OCI-LY7 (cell line): ENCODE measurements around the gene NEK11. TPM values are rescaled to one million over a fixed set of nuclear protein-coding genes. Genes with fewer than 3 reads are reported as not detected.

Experiments used
- BruUV-seq: library from RNA; stranded (reverse); fragments of 400-500 nt; replicated peaks from 2 replicates; lab custom pipeline; 2021; lab: Mats Ljungman, UMichigan
- CTCF ChIA-PET: fragments of 300-600 bp; sonication (Branson Sonifier 250); formaldehyde crosslinking; loops from one replicate; lab custom pipeline; 2022; ENCODE audit warnings: antibody characterized with exemption; ENCODE audit not compliant: unreplicated experiment; lab: Charles Lee
- POLR2A ChIA-PET: fragments of 300-600 bp; sonication (Branson Sonifier 250); formaldehyde crosslinking; loops from one replicate; lab custom pipeline; 2022; ENCODE audit warnings: antibody characterized with exemption; lab: Charles Lee
- DNase-seq: peaks from one replicate; pipeline ENCODE4 v3.0.0-alpha.2; 2015; ENCODE audit warnings: low spot score
- H2AFZ ChIP-seq: fragments of 200-600 bp; sonication (generic), shearing (Covaris generic); 2 replicates; pipeline ENCODE4 v1.6.1; 2014; ENCODE audit warnings: mild to moderate bottlenecking, antibody characterized with exemption, low read length, moderate library complexity
- H3K27ac ChIP-seq: fragments of 200-600 bp; sonication (generic); 2 replicates; pipeline ENCODE4 v1.5.1; 2014; ENCODE audit warnings: mixed run types, low read depth, mild to moderate bottlenecking, moderate library complexity, low read length, inconsistent platforms; ENCODE audit not compliant: poor library complexity, severe bottlenecking
- H3K36me3 ChIP-seq: fragments of 200-600 bp; sonication (generic); 2 replicates; pipeline ENCODE4 v1.6.1; 2014; ENCODE audit warnings: mild to moderate bottlenecking, antibody characterized with exemption, low read length, moderate library complexity, mixed read lengths; ENCODE audit not compliant: insufficient read depth
- H3K4me1 ChIP-seq: fragments of 200-600 bp; sonication (generic); 2 replicates; pipeline ENCODE4 v1.5.1; 2014; ENCODE audit warnings: mild to moderate bottlenecking, low read length; ENCODE audit not compliant: insufficient read depth, poor library complexity, severe bottlenecking
- H3K4me2 ChIP-seq: fragments of 200-600 bp; sonication (generic); 2 replicates; pipeline ENCODE4 v1.6.1; 2014; ENCODE audit warnings: mild to moderate bottlenecking, low read length
- H3K4me3 ChIP-seq: fragments of 200-600 bp; sonication (generic); 2 replicates; pipeline ENCODE4 v1.5.1; 2014; ENCODE audit warnings: mild to moderate bottlenecking, low read depth, low read length; ENCODE audit not compliant: poor library complexity, severe bottlenecking
- H3K79me2 ChIP-seq: fragments of 200-600 bp; sonication (generic); 2 replicates; pipeline ENCODE4 v1.6.1; 2016; ENCODE audit warnings: low read depth, mild to moderate bottlenecking, low read length, moderate library complexity, mixed read lengths; ENCODE audit not compliant: insufficient read depth
- H3K9me2 ChIP-seq: fragments of 200-600 bp; sonication (generic); 2 replicates; pipeline ENCODE4 v1.6.1; 2016; ENCODE audit warnings: mild to moderate bottlenecking, low read length, mixed read lengths; ENCODE audit not compliant: insufficient read depth
- H3K9me3 ChIP-seq: fragments of 200-600 bp; sonication (generic); 2 replicates; pipeline ENCODE4 v1.6.1; 2014; ENCODE audit warnings: mild to moderate bottlenecking, mixed run types, low read length, mixed read lengths
- H4K20me1 ChIP-seq: fragments of 200-600 bp; sonication (generic); 2 replicates; pipeline ENCODE4 v1.6.1; 2014; ENCODE audit warnings: mild to moderate bottlenecking, antibody characterized with exemption, low read length, moderate library complexity, mixed read lengths; ENCODE audit not compliant: insufficient read depth
- EZH2phosphoT487 ChIP-seq: fragments of 200-600 bp; sonication (generic); IDR thresholded peaks from 2 replicates; pipeline ENCODE4 v1.6.1; 2018; ENCODE audit warnings: low read depth, borderline replicate concordance, mild to moderate bottlenecking, mixed run types, antibody characterized with exemption, low read length, moderate library complexity, mixed read lengths
- intact Hi-C: fragments of 100-400 bp; cut with micrococcal nuclease; formaldehyde crosslinking; loops from one replicate; pipeline ENCODE4 v1.10.0; 2022; ENCODE audit not compliant: unreplicated experiment
- total RNA-seq, 2 experiments: library from RNA; depleted of rRNA in 1 of 2; stranded (reverse); fragments of >200 nt in 1 of 2; shearing (Covaris generic) in 1 of 2; gene quantifications; 2 replicates each; pipeline ENCODE4 v1.2.3, GENCODE V29; 2014 to 2022
- TF ChIP-seq, protein P1 (sequence below): fragments of 200-600 bp; sonication (generic); conservative IDR thresholded peaks from 2 replicates; pipeline ENCODE4 v1.5.1; 2014; ENCODE audit warnings: mild to moderate bottlenecking, antibody characterized with exemption, low read length, moderate library complexity, mixed read lengths

NEK11 gene
- total RNA-seq, 2 experiments from 2014 or later: 0.47 to 1.5 TPM

DNA sequence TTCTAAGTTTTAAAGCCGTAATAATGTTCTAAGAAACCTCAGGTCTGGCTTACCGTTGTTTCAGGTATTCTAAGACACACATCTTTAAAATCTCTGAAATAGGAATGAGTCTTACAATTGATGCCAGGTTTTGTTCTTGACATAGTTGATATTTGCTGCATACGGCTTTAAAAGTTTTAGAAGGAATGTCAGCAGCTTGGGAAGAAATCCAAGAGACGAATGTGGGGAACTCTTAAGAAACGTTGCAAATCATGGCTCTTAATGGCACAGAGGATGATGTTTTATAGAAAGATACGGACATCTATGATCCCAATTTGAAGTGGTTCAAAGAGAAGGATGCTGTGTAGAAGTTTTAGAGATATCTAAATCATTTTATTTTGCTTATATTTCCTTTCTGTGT lies 366.4 kb downstream of the NEK11 start:
- ChIA-PET POLR2A (no interaction called here), CTCF (no interaction called here)
- no peak for DNase-seq
- no peaks in the 10 kb centered on the region for H3K79me2 ChIP-seq
- intact Hi-C loops: no loop called here
- TF ChIP-seq, protein P1, sequence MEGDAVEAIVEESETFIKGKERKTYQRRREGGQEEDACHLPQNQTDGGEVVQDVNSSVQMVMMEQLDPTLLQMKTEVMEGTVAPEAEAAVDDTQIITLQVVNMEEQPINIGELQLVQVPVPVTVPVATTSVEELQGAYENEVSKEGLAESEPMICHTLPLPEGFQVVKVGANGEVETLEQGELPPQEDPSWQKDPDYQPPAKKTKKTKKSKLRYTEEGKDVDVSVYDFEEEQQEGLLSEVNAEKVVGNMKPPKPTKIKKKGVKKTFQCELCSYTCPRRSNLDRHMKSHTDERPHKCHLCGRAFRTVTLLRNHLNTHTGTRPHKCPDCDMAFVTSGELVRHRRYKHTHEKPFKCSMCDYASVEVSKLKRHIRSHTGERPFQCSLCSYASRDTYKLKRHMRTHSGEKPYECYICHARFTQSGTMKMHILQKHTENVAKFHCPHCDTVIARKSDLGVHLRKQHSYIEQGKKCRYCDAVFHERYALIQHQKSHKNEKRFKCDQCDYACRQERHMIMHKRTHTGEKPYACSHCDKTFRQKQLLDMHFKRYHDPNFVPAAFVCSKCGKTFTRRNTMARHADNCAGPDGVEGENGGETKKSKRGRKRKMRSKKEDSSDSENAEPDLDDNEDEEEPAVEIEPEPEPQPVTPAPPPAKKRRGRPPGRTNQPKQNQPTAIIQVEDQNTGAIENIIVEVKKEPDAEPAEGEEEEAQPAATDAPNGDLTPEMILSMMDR: no peak
- TF ChIP-seq EZH2phosphoT487: no peak
- no peaks in the 10 kb centered on the region for H3K4me1 ChIP-seq
- no peaks in the 10 kb centered on the region for H3K9me3 ChIP-seq
- no TSS peak for BruUV-seq
- H2AFZ ChIP-seq: no peak overlapping the region
- no peak overlapping the region for H3K27ac ChIP-seq
- no peak overlapping the region for H3K4me3 ChIP-seq
- no peaks in the 10 kb centered on the region for H3K9me2 ChIP-seq
- H3K4me2 ChIP-seq: no peak overlapping the region
- H4K20me1 ChIP-seq: no peaks in the 10 kb centered on the region
- no peaks in the 10 kb centered on the region for H3K36me3 ChIP-seq

GRCh38 chr3:131393868-131394267 lies 367.2 kb downstream of the NEK11 start:
- no peak overlapping the region for H2AFZ ChIP-seq
- DNase-seq: no peak
- no peak for TF ChIP-seq EZH2phosphoT487
- TF ChIP-seq, protein P1: no peak
- no peaks in the 10 kb centered on the region for H3K9me3 ChIP-seq
- ChIA-PET POLR2A (no interaction called here), CTCF (no interaction called here)
- BruUV-seq: no TSS peak
- H3K79me2 ChIP-seq: no peaks in the 10 kb centered on the region
- H3K4me2 ChIP-seq: no peak overlapping the region
- H3K9me2 ChIP-seq: no peaks in the 10 kb centered on the region
- intact Hi-C loops: no loop called here
- H3K4me3 ChIP-seq: no peak overlapping the region
- H4K20me1 ChIP-seq: no peaks in the 10 kb centered on the region
- H3K36me3 ChIP-seq: no peaks in the 10 kb centered on the region
- no peak overlapping the region for H3K27ac ChIP-seq
- H3K4me1 ChIP-seq: no peaks in the 10 kb centered on the region

GRCh38 chr3:131394400-131394799 lies 367.7 kb downstream of the NEK11 start:
- no TSS peak for BruUV-seq
- DNase-seq: no peak
- no peaks in the 10 kb centered on the region for H4K20me1 ChIP-seq
- H3K79me2 ChIP-seq: no peaks in the 10 kb centered on the region
- H2AFZ ChIP-seq: no peak overlapping the region
- H3K27ac ChIP-seq: no peak overlapping the region
- ChIA-PET POLR2A (interaction anchor here (0.7 kb wide), 1 partner anchor 14 kb away, joined by 3 read pairs; no protein-coding TSS in a partner anchor), CTCF (no interaction called here)
- no peaks in the 10 kb centered on the region for H3K4me1 ChIP-seq
- H3K4me2 ChIP-seq: no peak overlapping the region
- H3K9me2 ChIP-seq: no peaks in the 10 kb centered on the region
- H3K36me3 ChIP-seq: no peaks in the 10 kb centered on the region
- H3K9me3 ChIP-seq: no peaks in the 10 kb centered on the region
- H3K4me3 ChIP-seq: no peak overlapping the region
- intact Hi-C loops: no loop called here
- TF ChIP-seq EZH2phosphoT487: no peak
- TF ChIP-seq, protein P1: no peak
